H9 (cell line): ENCODE data around the gene SNX1. TPM values are rescaled to one million over a fixed set of nuclear protein-coding genes. Genes with fewer than 3 reads are reported as not detected.

Source experiments
- DNase-seq: peaks from one replicate; pipeline ENCODE4 v3.0.0-alpha.2; 2017
- H2AFZ ChIP-seq: one replicate; pipeline ENCODE4 v1.6.1; 2013; ENCODE audit warnings: mild to moderate bottlenecking, low read length, control low read depth, moderate library complexity
- H2AK5ac ChIP-seq: 2 replicates; pipeline ENCODE4 v1.6.1; 2013; ENCODE audit warnings: low read length, control low read depth, mixed read lengths; ENCODE audit not compliant: insufficient read length
- H2BK120ac ChIP-seq: one replicate; pipeline ENCODE4 v1.6.1; 2013; ENCODE audit warnings: low read depth, mild to moderate bottlenecking, low read length, control low read depth, inconsistent platforms; ENCODE audit not compliant: poor library complexity, severe bottlenecking
- H2BK12ac ChIP-seq: 2 replicates; pipeline ENCODE4 v1.6.1; 2013; ENCODE audit warnings: low read length, control low read depth, mixed read lengths, low read depth; ENCODE audit not compliant: insufficient read length
- H2BK15ac ChIP-seq: 2 replicates; pipeline ENCODE4 v1.6.1; 2013; ENCODE audit warnings: low read depth, low read length, control low read depth
- H2BK20ac ChIP-seq: one replicate; pipeline ENCODE4 v1.6.1; 2013; ENCODE audit warnings: low read depth, mild to moderate bottlenecking, low read length, control low read depth, inconsistent platforms; ENCODE audit not compliant: poor library complexity, severe bottlenecking
- H2BK5ac ChIP-seq: 2 replicates; pipeline ENCODE4 v1.6.1; 2013; ENCODE audit warnings: low read length, control low read depth, mixed read lengths; ENCODE audit not compliant: insufficient read length
- H3K14ac ChIP-seq: 2 replicates; pipeline ENCODE4 v1.6.1; 2013; ENCODE audit warnings: low read length, control low read depth; ENCODE audit not compliant: insufficient read depth
- H3K18ac ChIP-seq: 2 replicates; pipeline ENCODE4 v1.6.1; 2013; ENCODE audit warnings: low read depth, mild to moderate bottlenecking, mixed read lengths, low read length, control low read depth; ENCODE audit not compliant: insufficient read length
- H3K23ac ChIP-seq: 2 replicates; pipeline ENCODE4 v1.6.1; 2013; ENCODE audit warnings: low read length, control low read depth, mixed read lengths, low read depth; ENCODE audit not compliant: insufficient read length
- H3K23me2 ChIP-seq: 2 replicates; pipeline ENCODE4 v1.6.1; 2013; ENCODE audit warnings: low read depth, mild to moderate bottlenecking, mixed read lengths, low read length, control low read depth; ENCODE audit not compliant: insufficient read length, poor library complexity, severe bottlenecking
- H3K27ac ChIP-seq: 2 replicates; pipeline ENCODE4 v1.5.1; 2013; ENCODE audit warnings: low read length, control low read depth, mixed read lengths, low read depth; ENCODE audit not compliant: insufficient read length
- H3K27me3 ChIP-seq: 2 replicates; pipeline ENCODE4 v1.6.1; 2013; ENCODE audit warnings: low read length, control low read depth, inconsistent platforms; ENCODE audit not compliant: insufficient read depth
- H3K4ac ChIP-seq: 2 replicates; pipeline ENCODE4 v1.6.1; 2013; ENCODE audit warnings: low read depth, mild to moderate bottlenecking, control low read depth, inconsistent platforms, low read length, moderate library complexity
- H3K4me1 ChIP-seq: 2 replicates; pipeline ENCODE4 v1.6.1; 2013; ENCODE audit warnings: low read length, control low read depth, inconsistent platforms; ENCODE audit not compliant: insufficient read depth
- H3K4me2 ChIP-seq: 2 replicates; pipeline ENCODE4 v1.6.1; 2013; ENCODE audit warnings: low read length, control low read depth, mixed read lengths; ENCODE audit not compliant: insufficient read length, insufficient read depth
- H3K56ac ChIP-seq: 2 replicates; pipeline ENCODE4 v1.6.1; 2013; ENCODE audit warnings: low read depth, mild to moderate bottlenecking, mixed read lengths, low read length, control low read depth; ENCODE audit not compliant: insufficient read length
- H3K79me1 ChIP-seq: 2 replicates; pipeline ENCODE4 v1.6.1; 2013; ENCODE audit warnings: low read depth, mild to moderate bottlenecking, moderate library complexity, low read length, control low read depth, inconsistent platforms; ENCODE audit not compliant: insufficient read depth, poor library complexity, severe bottlenecking
- H3K79me2 ChIP-seq: 2 replicates; pipeline ENCODE4 v1.6.1; 2013; ENCODE audit warnings: low read length, control low read depth, inconsistent platforms; ENCODE audit not compliant: insufficient read depth
- H3K9ac ChIP-seq: 2 replicates; pipeline ENCODE4 v1.6.1; 2013; ENCODE audit warnings: low read length, control low read depth, mixed read lengths; ENCODE audit not compliant: insufficient read length; ENCODE audit errors: extremely low read depth
- H3K9me3 ChIP-seq: one replicate; pipeline ENCODE4 v1.6.1; 2013; ENCODE audit warnings: low read depth, low read length, inconsistent platforms; ENCODE audit not compliant: control insufficient read depth
- H3T11ph ChIP-seq: one replicate; pipeline ENCODE4 v1.6.1; 2013; ENCODE audit warnings: mild to moderate bottlenecking, low read length, control low read depth, inconsistent platforms
- H4K20me1 ChIP-seq: one replicate; pipeline ENCODE4 v1.6.1; 2013; ENCODE audit not compliant: control insufficient read depth, insufficient read length, insufficient read depth
- H4K5ac ChIP-seq: 2 replicates; pipeline ENCODE4 v1.6.1; 2013; ENCODE audit warnings: low read depth, mild to moderate bottlenecking, mixed read lengths, low read length, control low read depth; ENCODE audit not compliant: insufficient read length
- H4K8ac ChIP-seq: replicated peaks from 2 replicates; pipeline ENCODE4 v1.6.1; 2013; ENCODE audit warnings: low read length, control low read depth, mixed read lengths, low read depth; ENCODE audit not compliant: insufficient read length
- H4K91ac ChIP-seq: 2 replicates; pipeline ENCODE4 v1.6.1; 2013; ENCODE audit warnings: low read depth, mild to moderate bottlenecking, moderate library complexity, mixed read lengths, low read length, control low read depth; ENCODE audit not compliant: insufficient read length
- H3K27ac Mint-ChIP-seq, 3 experiments: 2 replicates in 2 of 3; 3 replicates in 1 of 3; pipeline ENCODE4 v1.8.0; 2020 to 2021; ENCODE audit warnings: mixed read lengths in 3 of 3, mild to moderate bottlenecking in 1 of 3, moderate library complexity in 1 of 3
- H3K27me3 Mint-ChIP-seq: 2 replicates; pipeline ENCODE4 v1.8.0; 2021; ENCODE audit warnings: low read depth, mild to moderate bottlenecking, moderate library complexity, mixed read lengths
- H3K36me3 Mint-ChIP-seq, 3 experiments: 2 replicates in 2 of 3; 3 replicates in 1 of 3; pipeline ENCODE4 v1.8.0; 2020 to 2021; ENCODE audit warnings: low read depth in 3 of 3, mixed read lengths in 3 of 3; ENCODE audit not compliant: insufficient read depth in 1 of 3
- H3K4me1 Mint-ChIP-seq, 2 experiments: 2 replicates each; pipeline ENCODE4 v1.8.0; 2020; ENCODE audit warnings: mixed read lengths in 2 of 2
- H3K4me3 Mint-ChIP-seq, 2 experiments: 2 replicates in 1 of 2; 3 replicates in 1 of 2; pipeline ENCODE4 v1.8.0; 2020 to 2021; ENCODE audit warnings: mild to moderate bottlenecking in 2 of 2, mixed read lengths in 2 of 2, moderate library complexity in 1 of 2
- H3K9me3 Mint-ChIP-seq, 2 experiments: 2 replicates in 1 of 2; 3 replicates in 1 of 2; pipeline ENCODE4 v1.8.0; 2020; ENCODE audit warnings: mild to moderate bottlenecking in 2 of 2, mixed read lengths in 2 of 2, moderate library complexity in 1 of 2
- WGBS: extraction: QIAGEN DNeasy Blood & Tissue Kit; methylation state at CpG from one replicate; pipeline ENCODE4 v1.1.7; 2013; ENCODE audit warnings: missing lambda C conversion rate, low lambda C conversion rate, mixed read lengths; ENCODE audit not compliant: insufficient read length; ENCODE audit errors: extremely low coverage; 5-methylcytosine and 5-hydroxymethylcytosine counted together
- total RNA-seq: library from RNA; stranded (reverse); gene quantifications from 2 replicates; pipeline ENCODE4 v1.2.1, GENCODE V29; 2021
- TF ChIP-seq, protein P1 (sequence below): fragments of 200-600 bp; sonication (generic); conservative IDR thresholded peaks from 3 replicates; pipeline ENCODE4 v1.8.0; 2021; ENCODE audit warnings: antibody characterized with exemption, mild to moderate bottlenecking

The SNX1 gene
- total RNA-seq, 1 experiment from 2014 or later, result 58.8 TPM

DNA sequence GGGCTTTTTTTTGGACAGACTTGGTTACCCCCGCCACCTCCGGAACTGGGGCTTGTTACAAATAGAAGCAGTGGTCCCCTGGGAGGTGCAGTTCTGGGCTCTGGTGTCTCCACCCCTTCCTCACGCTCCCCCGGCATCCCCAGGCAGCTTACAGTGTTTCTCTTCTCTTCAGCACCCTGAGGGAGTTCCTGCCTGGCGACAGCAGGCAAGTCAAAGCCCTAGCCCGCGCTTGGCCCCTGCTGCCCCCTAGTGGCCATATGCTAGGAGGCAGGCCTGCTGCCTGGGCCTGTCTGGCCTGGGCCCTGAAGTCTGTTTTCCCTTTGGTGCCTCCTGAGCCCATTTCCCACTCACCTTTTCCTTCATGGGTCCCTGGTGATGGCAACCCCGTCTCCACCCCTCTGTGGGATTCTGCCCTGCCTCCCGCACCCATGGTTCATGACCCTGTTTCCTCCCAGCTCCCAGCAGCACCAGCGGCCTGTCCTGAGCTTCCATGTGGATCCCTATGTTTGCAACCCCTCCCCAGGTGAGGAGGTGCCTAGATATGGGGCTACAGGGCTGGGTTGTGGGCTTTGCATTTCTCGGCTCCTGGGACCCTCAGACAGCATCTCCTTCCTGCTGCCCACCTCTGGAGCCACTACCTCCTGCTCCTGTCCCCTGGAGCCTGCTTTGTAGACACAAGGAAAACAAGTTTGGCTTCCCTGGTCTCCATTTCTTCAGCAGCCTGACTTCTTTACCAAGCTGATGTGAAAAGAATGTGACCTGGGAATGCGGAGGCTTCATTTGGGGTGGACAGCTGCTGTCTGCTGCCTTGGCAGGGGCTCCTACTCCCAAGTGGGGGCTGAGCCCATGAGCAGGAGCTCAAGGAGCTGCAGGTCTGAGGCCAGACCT, 57.9 kb downstream of the SNX1 start:
- Histone ChIP-seq H3T11ph (no peak overlapping the region), H3K18ac (no peak overlapping the region), H3K4ac (no peak overlapping the region), H2BK120ac (no peak overlapping the region), H3K79me1 (no peaks in the 10 kb centered on the region), H3K23ac (no peak overlapping the region), H3K9me3 (no peaks in the 10 kb centered on the region), H2AK5ac (no peak overlapping the region), H4K91ac (no peak overlapping the region), H3K27ac (no peak overlapping the region), H2AFZ (no peak overlapping the region), H3K4me1 (no peaks in the 10 kb centered on the region), H2BK15ac (no peak overlapping the region), H3K4me2 (peak overlapping the region; percentile 41), H3K23me2 (peaks cover 6% of the 10 kb centered on the region), H4K8ac (no peak overlapping the region), H2BK12ac (no peak overlapping the region), H2BK5ac (no peak overlapping the region), H3K56ac (no peak overlapping the region), H3K79me2 (no peaks in the 10 kb centered on the region), H2BK20ac (no peak overlapping the region), H4K20me1 (no peaks in the 10 kb centered on the region), H4K5ac (no peak overlapping the region), H3K9ac (no peak overlapping the region), H3K27me3 (no peaks in the 10 kb centered on the region), H3K14ac (no peak overlapping the region)
- WGBS, result no CpG with 5 or more reads among the region's 12 CpGs
- H3K4me1 Mint-ChIP-seq, result peaks cover 19 to 22% of the 10 kb centered on the region in 2 experiments
- no peaks in the 10 kb centered on the region for H3K9me3 Mint-ChIP-seq
- H3K27ac Mint-ChIP-seq, result peak overlapping the region in 1 of 3 experiments; percentile 90; a peak in 2 of 7 replicates
- TF ChIP-seq, protein P1, sequence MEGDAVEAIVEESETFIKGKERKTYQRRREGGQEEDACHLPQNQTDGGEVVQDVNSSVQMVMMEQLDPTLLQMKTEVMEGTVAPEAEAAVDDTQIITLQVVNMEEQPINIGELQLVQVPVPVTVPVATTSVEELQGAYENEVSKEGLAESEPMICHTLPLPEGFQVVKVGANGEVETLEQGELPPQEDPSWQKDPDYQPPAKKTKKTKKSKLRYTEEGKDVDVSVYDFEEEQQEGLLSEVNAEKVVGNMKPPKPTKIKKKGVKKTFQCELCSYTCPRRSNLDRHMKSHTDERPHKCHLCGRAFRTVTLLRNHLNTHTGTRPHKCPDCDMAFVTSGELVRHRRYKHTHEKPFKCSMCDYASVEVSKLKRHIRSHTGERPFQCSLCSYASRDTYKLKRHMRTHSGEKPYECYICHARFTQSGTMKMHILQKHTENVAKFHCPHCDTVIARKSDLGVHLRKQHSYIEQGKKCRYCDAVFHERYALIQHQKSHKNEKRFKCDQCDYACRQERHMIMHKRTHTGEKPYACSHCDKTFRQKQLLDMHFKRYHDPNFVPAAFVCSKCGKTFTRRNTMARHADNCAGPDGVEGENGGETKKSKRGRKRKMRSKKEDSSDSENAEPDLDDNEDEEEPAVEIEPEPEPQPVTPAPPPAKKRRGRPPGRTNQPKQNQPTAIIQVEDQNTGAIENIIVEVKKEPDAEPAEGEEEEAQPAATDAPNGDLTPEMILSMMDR, result peak; percentile 99
- DNase-seq, result peak; percentile 95
- peaks cover 25% of the 10 kb centered on the region for H3K27me3 Mint-ChIP-seq
- peak overlapping the region; percentile 42 to 84 for H3K4me3 Mint-ChIP-seq
- peaks cover 21 to 43% (median 42%) of the 10 kb centered on the region in 3 experiments for H3K36me3 Mint-ChIP-seq
